HG02588 (cell line): Measurements from ENCODE around the gene TMCO2.
"Not testable (repeated sequence)": the region's sequence is repeated elsewhere in the genome, so short reads cannot be mapped to it uniquely, and the experiment has no call there.

Experiments used
- ATAC-seq: cut with Tn5 transposase; IDR thresholded peaks from one replicate; pipeline ENCODE4 v1.9.1; 2021; ENCODE audit warnings: mild to moderate bottlenecking, moderate library complexity; ENCODE audit not compliant: unreplicated experiment

TMCO2 gene

DNA sequence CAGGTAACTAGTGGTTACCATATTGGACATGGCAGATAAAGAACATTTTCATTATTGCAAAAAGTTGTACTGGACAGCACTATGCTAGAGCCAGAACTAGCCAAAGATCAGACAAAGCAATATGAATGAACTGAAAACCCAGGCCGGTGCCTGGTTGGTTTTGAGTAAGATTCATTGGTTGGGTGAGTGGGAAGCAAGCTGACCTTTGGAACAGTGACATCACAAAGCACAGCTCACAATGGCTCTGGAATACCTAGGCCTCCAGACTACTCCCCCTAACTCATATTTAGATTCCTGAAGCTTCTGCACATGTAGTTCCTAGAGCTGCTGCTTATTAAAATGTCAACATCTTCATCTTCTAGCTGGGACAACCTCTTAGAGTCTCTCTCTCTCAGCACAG is at the start of gene TMCO2:
TMCO2 (plus strand) TSS at position 283 of the 400 bp plus-strand sequence; CDS start at position 340, 57 bp downstream.
- no peak for ATAC-seq

DNA sequence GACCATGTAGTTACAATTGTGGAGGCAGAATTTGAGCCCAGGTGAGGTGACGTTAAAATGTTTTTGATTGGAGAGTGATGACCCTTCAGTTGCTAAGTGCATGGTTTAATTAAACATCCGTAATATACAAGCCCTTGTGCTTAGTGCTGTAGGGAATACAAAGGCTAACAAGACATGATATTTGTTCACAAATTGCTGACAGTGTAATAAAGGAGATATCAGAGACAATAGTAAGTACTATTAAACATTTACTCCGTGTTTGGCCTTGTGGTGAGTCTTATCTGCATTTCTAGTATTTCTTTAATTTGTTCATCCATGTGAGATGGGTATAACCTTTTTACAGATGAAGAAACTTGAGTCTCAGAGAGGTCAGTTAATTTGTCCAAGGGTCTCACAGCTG is 48.6 kb upstream of the TMCO2 start:
- no peak for ATAC-seq

DNA sequence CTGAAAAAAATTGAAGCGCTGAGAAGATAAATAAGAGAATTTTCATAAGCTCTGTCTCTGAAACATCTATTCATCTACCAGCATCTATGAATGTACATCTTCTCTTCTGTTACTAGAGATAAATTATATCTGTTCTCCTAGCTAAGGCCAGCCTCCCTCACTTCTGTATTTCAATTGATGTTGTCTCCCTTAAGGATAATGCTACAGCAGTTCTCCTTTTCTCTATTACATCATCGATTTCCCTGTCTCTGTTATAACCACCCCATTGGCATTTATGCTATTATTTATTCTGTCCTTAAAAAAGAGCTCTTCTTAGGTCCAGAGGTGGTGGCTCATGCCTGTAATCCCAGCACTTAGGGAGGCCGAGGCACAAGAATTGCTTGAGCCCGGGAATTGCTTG is 42.9 kb upstream of the TMCO2 start:
- no peak for ATAC-seq

DNA sequence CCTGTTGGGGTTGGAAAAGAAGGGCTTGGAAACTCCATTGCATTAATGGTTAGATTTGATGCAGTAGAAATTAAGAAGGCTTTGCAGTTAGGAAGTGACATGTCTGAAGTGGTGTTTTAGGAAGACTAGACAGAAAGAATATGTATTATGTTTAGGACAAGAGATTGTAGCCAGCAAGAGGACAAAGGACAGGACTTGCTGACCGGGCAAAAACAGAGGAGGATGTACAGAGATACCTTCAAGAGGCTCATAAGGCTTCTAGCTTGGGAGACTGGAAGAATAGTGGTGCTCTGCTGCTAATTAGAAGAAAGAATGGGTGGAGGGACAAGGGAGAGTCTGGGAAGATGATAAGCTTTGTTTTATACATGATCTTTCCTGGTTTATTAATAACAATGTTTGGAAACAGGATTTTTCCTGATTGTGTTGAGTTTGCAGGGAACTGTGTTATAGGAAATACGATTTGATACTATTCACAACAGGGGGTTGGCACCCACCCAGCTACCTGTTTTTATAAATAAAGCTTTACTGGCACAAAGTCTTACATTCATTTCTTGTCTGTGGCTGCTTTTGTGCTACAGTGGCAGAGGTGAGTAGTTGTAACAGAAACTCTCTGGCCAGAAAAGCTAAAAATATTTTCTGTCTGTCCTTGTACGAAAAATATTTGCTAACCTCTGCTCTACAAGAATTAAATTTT is 37.1 kb upstream of the TMCO2 start:
- ATAC-seq, result no peak

DNA sequence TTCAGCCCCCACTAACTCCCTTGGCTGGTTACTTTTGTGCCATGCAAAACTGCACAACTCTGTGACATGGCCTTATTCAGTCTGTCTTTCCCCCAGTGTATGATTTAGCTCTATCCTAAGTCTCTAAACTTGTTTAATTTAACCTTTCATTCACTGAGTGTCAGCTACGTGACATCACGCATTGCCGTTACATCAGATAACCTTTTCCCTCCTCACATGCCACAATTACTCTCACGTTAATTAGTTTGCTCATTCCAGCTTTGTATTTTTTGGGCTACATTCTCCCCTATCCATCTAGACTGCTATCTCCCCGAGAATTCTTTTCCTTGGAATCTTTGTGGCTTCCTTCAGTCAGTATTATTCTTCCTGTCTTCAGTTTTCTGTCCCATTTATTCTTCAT is 29.4 kb upstream of the TMCO2 start:
- no peak for ATAC-seq

DNA sequence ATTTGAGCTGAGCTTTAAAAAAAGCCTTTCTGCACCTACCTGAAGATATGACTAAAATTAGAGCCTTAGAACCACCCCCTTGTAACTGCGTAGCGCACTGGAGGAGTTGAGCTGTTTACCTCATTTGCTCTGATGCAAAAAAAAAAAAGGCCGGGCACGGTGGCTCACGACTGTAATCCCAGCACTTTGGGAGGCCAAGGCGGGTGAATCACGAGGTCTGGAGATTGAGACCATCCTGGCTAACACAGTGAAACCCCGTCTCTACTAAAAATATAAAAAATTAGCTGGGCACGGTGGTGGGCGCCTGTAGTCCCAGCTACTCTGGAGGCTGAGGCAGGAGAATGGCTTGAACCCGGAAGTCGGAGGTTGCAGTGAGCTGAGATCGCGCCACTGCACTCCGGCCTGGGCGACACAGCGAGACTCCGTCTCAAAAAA is 26.2 kb upstream of the TMCO2 start:
- not testable (repeated sequence) for ATAC-seq

DNA sequence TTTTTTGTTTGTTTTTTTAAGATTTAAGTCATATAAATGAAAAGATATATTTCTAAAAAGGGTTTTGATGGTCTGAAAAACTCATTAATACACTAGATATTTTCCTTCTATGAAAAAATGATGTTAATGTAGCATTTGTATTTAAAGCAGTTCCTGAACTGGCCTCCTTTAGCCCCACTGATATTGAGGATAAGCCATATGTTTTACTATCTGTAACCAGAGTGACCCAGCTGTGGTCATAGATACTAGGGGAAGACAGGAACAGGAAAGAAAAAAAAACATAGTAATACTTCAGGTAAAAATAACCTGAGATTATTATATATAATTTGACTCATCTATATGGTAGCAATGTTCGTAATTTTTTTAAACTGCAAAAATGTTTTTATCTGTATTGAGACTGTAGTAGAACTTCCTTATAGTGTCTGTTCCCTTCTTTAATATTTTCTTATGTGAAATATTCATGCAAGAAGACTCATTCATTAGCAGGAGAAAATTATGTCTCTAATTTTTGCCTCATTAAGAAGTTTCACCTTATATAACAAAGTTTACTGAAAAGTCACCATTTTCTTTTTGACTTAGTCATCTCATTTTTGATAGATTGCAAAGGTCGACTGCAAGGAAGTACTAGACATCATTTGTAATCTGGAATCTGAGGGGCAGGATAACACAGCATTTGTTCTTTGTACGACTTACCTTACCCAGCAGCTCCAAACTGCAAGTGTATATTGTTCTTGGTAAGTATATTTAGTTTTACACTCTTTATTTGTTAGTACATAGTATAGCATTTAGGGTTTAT is 25.6 kb upstream of the TMCO2 start:
- no peak for ATAC-seq

DNA sequence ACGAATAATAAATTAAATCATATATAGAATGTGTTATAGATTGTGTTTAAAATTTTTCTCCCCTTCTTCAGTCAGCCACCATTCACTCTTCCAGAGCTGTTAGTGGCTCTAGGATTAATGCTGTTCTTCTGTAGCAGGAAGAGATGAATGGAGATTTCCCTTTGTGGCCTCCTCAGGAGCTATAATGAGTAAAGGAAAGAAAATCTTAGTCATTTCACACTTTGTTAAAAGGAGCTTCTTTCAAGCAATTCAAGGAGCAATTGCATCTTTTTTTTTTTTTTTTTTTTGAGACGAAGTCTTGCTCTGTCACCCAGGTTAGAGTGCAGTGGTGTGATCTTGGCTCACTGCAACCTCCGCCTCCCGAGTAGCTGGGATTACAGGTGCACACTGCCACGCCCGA is 23.7 kb upstream of the TMCO2 start:
- ATAC-seq, result no peak

DNA sequence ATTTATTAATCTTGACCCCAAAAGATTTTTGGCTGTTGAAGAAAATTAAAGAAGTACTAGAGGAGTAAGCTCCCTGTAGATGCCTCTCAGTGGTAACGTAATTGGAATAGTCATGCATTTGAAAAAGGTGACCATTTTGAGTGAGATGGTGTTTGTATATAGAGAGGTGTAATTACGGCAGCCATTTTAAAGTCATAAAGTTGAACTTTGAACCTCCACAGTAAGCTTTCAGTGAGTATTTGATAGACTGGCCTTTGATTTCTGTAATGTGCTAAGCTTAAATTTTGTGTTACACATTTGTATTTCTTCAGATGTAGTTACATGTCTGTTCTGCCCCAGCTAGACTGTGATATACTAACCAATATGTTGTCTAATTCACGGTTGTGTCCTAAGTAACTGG is 21.5 kb upstream of the TMCO2 start:
- no peak for ATAC-seq

DNA sequence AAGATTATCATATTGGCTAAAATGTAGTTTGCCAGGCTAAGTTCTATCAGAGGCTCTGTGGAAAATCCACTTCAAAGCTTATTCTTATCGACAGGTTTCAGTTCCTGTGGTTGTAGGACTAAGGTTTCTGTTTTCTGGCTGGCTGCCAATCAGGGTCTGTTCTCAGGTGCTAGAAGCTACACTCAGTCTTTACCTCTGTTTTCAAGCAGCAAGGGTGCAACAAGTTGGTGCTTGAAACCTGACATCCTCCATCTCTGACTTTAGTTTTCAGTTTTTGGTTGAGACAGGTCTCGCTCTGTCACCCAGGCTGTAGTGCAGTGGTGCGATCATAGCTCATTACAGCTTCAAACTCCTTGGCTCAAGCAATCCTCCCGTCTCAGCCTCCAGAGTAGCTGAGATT is 15.3 kb upstream of the TMCO2 start:
- peak; percentile 65 for ATAC-seq

DNA sequence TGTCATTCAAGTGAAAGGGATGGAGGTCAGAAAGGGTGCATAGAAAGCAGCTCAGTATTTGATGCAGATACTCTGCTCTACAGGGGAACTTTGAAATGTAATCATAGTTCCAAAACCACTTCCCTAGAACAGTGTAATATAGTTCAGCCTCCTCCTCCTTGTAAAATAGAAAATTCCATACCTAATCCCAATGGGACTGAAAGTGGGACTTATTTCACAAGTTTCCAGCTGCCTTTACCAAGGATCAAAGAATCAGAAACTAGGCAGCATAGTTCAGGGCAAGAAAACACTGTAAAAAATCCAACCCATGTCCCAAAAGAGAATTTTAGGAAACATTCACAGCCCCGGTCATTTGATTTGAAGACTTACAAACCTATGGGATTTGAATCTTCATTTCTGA is 8.1 kb upstream of the TMCO2 start:
- ATAC-seq, result no peak

DNA sequence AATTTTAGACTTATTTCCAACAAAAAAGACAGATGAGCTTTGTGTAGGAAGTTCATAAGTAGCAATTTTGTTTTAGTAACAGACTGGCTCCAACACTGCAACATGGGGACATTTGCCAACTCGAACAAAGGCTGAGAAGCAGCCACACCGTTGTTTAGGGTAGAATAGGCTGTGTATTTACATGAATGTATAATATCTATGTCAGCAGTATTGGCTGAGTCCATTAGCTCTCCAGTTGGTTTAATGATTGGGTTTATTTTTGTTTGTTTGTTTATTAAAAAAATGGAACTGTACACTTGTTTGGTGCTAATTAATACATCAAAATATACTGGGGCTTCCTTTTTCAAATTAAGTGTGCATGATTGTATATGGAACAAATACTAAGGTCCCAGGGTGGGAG is 7.3 kb upstream of the TMCO2 start:
- no peak for ATAC-seq

DNA sequence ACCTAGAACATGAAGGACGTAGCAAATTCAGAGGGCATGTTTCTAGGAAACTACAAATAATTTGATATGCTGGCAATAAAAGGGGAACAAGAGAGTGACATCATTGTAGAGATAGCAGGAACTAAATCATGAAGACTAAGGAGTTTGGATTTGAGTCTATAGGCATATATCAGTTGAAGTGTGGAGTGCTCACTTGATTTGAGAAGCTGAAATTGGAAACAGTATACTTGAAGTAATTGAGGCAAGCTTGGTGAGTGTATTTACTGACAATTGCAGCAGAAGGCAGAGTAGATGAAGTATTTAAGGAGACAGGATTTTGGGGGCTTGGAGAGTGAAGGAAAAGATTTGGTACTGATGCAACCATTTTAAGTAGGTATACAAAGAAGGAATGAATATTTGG is 6.4 kb upstream of the TMCO2 start:
- ATAC-seq, result no peak

DNA sequence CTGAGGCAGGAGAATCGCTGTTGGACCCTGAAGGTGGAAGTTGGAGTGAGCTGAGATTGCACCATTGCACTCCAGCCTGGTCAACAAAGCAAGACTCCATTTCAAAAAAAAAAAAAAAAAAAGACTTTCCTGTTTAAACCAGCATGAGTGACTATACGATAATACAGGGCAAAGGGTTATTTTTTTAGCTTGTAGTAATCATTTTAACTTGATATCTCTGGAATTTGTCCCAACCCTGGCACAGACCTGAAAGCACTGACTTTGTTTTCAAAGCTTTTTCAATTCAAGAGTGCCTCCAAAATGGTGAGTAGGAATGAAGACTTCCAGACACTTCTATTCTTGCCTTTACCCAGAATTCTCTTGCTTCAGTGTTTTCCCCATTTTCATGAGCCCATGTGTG is 4.4 kb upstream of the TMCO2 start:
- ATAC-seq, result no peak

DNA sequence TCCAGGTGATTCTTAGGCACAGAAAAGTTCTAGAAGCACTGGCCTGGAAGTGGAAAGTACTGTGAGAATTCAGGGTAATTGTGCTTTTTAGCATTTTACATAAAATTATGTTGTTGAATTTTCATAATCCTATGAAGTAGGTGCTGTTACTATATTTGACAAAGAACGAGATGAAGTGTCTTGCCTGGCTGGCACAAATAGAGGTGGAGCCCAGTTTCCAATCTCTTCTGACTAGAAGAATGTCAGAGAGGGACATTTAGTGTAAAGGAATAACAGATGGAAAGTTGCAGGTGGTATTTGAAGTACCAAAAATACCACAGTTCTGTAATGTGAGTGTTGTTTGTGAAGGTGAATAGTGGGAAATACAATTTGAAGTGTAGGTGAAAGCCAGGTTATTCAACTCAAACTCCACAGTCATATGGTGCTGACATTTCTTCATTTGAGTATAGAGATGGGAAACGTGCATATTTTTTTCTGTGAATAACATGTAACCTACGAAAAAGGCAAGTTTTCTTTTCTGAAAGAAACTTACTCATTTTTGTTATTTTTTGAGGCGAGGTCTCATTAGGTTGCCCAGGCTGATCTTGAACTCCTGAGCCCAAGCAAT is 3.5 kb upstream of the TMCO2 start:
- no peak for ATAC-seq

DNA sequence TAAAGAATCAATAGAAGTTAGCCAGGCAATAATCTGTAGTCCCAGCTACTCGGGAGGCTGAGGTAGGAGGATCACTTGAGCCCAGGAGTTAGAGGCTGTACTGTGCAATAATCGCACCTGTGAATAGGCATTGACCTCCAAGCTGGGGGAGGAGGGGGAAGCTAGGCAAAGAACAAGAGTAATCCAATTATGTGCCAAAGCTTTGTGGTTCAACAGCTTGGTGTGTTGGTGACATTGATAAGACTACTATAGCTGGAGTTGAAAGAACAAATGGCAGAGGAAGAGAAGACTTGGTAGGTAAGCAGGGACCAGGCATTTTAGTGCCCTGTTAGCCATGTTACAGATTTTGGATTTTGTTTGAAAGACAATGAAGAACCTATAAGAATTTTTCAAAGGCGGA is 2.1 kb upstream of the TMCO2 start:
- no peak for ATAC-seq

DNA sequence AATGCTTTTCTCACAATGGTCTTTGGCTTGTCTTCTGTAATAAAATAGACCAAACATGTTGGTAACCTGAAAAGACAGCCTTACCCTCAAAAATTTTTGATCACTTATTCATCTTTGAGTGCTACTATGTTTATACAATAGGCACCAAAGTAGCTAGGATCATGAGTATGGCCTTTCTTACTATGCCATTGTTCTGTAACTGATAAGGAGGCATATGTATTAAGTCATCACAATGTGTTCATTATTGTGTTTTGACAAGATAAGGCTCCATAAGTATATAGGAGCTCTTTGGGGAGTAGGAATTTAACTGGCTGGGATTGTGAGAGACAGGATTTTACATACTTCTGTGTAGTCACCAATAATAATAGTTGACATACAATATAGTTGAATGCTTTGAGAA is 675 bp downstream of the TMCO2 start:
- ATAC-seq, result no peak

DNA sequence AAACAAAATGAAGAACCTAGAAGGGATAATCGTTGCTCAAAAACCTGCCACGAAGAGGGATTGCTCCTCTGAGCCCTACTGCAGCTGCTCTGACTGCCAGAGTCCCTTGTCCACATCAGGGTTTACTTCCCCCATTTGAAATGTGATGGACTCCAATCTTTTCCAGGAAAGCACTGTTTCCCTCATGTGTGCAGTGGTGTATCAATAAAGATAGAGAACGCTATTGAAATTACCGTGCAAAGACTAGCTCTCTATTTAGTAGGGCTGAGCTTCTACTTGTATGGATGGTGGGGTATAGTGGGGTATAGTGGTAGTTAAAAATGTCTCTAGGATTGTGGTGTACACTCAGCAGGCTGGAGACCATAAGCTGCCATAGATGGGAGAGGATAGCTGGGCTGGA is 3.7 kb downstream of the TMCO2 start:
- no peak for ATAC-seq

DNA sequence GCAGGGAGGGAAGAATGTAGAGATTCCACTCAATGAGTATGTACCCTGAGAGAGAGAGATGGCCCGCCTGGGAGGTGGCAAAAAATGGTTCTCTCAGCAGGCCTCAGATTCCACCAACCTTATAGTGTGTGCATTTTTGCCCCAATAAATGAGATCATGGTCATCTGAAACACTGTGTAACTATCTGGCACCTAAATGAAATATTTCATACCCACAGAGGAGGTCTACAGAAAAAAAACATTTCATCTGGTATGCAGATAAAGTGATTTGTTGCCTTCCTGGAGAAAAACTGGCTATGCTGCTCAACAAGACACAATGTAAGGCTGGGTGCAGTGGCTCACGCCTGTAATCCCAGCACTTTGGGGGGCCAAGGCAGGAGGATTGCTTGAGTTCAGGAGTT is 4.9 kb downstream of the TMCO2 start:
- no peak for ATAC-seq

DNA sequence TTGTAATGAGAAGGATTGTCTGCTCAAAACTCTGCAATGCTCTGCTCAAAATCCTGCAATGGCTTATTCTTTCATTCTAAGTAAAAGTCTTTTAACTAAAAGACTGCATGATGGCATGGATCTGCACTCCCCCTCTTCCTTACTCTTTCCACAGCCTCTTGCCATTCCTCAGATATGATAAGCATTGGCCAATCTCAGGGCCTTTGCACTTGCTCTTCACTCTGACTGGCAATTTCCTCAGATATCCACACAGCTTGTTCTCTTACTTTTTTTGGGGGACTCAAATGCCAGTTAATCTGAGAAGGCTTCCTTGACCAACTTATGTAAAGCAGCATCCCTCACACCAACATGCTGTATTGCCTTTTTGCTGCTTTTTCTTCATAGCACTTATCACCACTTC is 7.5 kb downstream of the TMCO2 start:
- no peak for ATAC-seq

DNA sequence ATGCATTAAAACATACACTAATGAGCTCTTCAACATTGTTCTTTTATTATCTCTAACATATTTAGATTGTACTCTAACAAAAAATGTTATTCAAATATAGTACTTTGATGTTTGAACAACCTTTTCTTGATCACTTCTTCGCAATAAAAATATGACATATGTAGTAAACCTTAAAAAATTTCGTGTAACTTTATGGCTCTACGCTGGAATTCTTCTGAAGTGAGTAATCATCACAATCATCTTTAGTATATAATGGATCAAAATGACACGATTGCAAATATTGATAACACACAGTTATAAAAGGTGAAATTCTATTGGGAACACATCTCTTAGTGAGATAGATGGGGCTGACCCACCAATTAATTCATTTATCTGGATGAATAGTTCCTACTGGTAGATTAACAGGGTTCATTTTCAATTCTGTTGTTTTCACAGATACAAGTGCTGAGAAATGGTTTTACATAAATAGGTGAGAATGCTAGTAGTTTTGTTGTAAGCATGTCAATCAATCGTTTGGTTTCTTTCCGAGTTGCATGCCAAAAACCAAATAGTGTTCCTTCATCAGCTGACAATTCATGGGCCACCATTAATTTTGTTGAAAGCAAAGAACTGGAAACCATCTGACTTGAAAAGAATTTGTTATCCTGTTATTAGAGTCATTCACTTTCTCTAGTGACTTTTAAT is 8.8 kb downstream of the TMCO2 start:
- no peak for ATAC-seq

DNA sequence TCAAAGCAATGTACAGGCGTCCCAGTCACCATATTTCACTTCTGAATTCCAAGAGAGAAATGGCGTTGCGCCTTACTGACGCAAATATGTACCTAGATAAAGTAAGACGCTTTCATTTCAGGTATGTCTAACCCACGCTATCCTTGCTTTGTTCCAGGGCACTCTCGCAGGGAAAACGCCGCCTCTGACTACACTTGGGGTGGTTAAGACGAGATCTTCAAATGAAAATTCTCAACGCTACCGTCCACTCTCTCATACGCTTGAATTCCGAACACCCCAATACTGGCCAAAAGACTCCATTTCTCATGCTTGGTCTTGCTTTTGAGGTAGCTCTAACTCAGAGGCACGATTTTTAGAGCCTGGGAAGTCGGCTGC is 9.6 kb downstream of the TMCO2 start:
- ATAC-seq, result peak; percentile 5
